Peyer's patch (tissue), 4 donors: ENCODE data around the gene RFNG.

ENCODE experiments used
- CTCF ChIP-seq, 6 experiments: fragments of 450-650 bp in 4 of 6; fragments of 200-600 bp in 2 of 6; sonication (generic) in 1 of 6; IDR thresholded peaks; one replicate each; pipeline ENCODE4 v1.5.1; 2017 to 2019; ENCODE audit warnings: antibody characterized with exemption in 6 of 6, mild to moderate bottlenecking in 3 of 6, moderate library complexity in 1 of 6
- POLR2A ChIP-seq, 2 donors: fragments of 450-650 bp; IDR thresholded peaks; one replicate each; pipeline ENCODE4 v1.5.1; 2017; ENCODE audit warnings: antibody characterized with exemption in 2 of 2, mild to moderate bottlenecking in 2 of 2, moderate library complexity in 2 of 2

- TF ChIP-seq POLR2A (IDR thresholded peaks at IDR 0.05) (no peak), CTCF (IDR thresholded peaks at IDR 0.05) (no peak)
Observed at GRCh38 chr17:82024859-82025258, 26.8 kb downstream of the RFNG start.
